Fibroblast of lung (primary cell): ENCODE data around the gene TRIM44. TPM values are rescaled to one million over a fixed set of nuclear protein-coding genes. Genes with fewer than 3 reads are reported as not detected.

ENCODE experiments used
- DNase-seq, 2 donors: peaks; one replicate each; pipeline versions ENCODE4 v3.0.0 to v3.0.0-alpha.2; 2010; ENCODE audit warnings: low read depth in 2 of 2
- H2AFZ ChIP-seq: 2 replicates; pipeline ENCODE4 v1.5.1; 2012; ENCODE audit warnings: low read length, control low read depth, inconsistent platforms
- H3K27ac ChIP-seq: 2 replicates; pipeline ENCODE4 v1.5.1; 2011; ENCODE audit warnings: low read length, control low read depth; ENCODE audit not compliant: insufficient read depth
- H3K27me3 ChIP-seq: 2 replicates; pipeline ENCODE4 v1.5.1; 2011; ENCODE audit warnings: mild to moderate bottlenecking, low read length; ENCODE audit not compliant: control insufficient read depth, insufficient read depth
- H3K36me3 ChIP-seq: 2 replicates; pipeline ENCODE4 v1.5.1; 2011; ENCODE audit warnings: low read length; ENCODE audit not compliant: control insufficient read depth, insufficient read depth
- H3K4me1 ChIP-seq: 2 replicates; pipeline ENCODE4 v1.5.1; 2011; ENCODE audit warnings: low read length; ENCODE audit not compliant: control insufficient read depth, insufficient read depth; ENCODE audit errors: extremely low read depth
- H3K4me2 ChIP-seq: 2 replicates; pipeline ENCODE4 v1.5.1; 2011; ENCODE audit warnings: low read length, control low read depth; ENCODE audit not compliant: insufficient read depth; ENCODE audit errors: extremely low read depth
- H3K4me3 ChIP-seq, 4 experiments: fragments of 200-600 bp in 1 of 4; sonication (generic) in 1 of 4; replicated peaks in 1 of 4; 2 replicates each; pipeline ENCODE4 v1.5.1; 2011 to 2016; ENCODE audit warnings: low read length in 4 of 4, low read depth in 3 of 4, mild to moderate bottlenecking in 3 of 4, control low read depth in 2 of 4, inconsistent platforms in 1 of 4, mixed read lengths in 1 of 4; ENCODE audit not compliant: insufficient read depth in 1 of 4; ENCODE audit errors: control extremely low read depth in 1 of 4
- H3K79me2 ChIP-seq: 2 replicates; pipeline ENCODE4 v1.5.1; 2012; ENCODE audit warnings: mild to moderate bottlenecking, low read length, inconsistent platforms; ENCODE audit not compliant: control insufficient read depth, insufficient read depth
- H3K9ac ChIP-seq: 2 replicates; pipeline ENCODE4 v1.5.1; 2011; ENCODE audit warnings: mild to moderate bottlenecking, low read length, control low read depth; ENCODE audit not compliant: insufficient read depth
- H3K9me3 ChIP-seq: 2 replicates; pipeline ENCODE4 v1.5.1; 2012; ENCODE audit warnings: low read depth, low read length; ENCODE audit not compliant: control insufficient read depth, insufficient read depth
- H4K20me1 ChIP-seq: 2 replicates; pipeline ENCODE4 v1.5.1; 2011; ENCODE audit warnings: low read length; ENCODE audit not compliant: control insufficient read depth, insufficient read depth; ENCODE audit errors: extremely low read depth
- CTCF ChIP-seq, 2 donors: IDR thresholded peaks in 1 of 2; conservative IDR thresholded peaks in 1 of 2; 1 replicate in 1 of 2; 2 replicates in 1 of 2; pipeline ENCODE4 v1.5.1; 2011 to 2012; ENCODE audit warnings: low read length in 2 of 2, control low read depth in 1 of 2, inconsistent platforms in 1 of 2, low read depth in 1 of 2, mild to moderate bottlenecking in 1 of 2
- EZH2 ChIP-seq: IDR thresholded peaks from 2 replicates; pipeline ENCODE4 v1.5.1; 2012; ENCODE audit warnings: low read length, control low read depth, mild to moderate bottlenecking; ENCODE audit errors: missing control alignments
- polyA plus RNA-seq, 2 donors: library from polyadenylated mRNA; depleted of rRNA in 1 of 2; stranded (reverse) in 1 of 2; unstranded in 1 of 2; fragments of >200 nt; gene quantifications; 2 replicates each; pipeline ENCODE4 v1.2.1, GENCODE V29; 2011 to 2012; ENCODE audit warnings: missing spikeins in 1 of 2
- total RNA-seq: library from RNA; depleted of rRNA; stranded (reverse); fragments of >200 nt; gene quantifications from 2 replicates; pipeline ENCODE4 v1.2.1, GENCODE V29; 2014

TRIM44 gene
- total and polyA plus RNA-seq, 2 donors (not counting 1 experiment from before 2014, with no cell fraction given) = 10.4 to 78.3 TPM

- Histone ChIP-seq H3K36me3 (no peaks in the 10 kb centered on the region), H3K79me2 (no peaks in the 10 kb centered on the region), H3K27me3 (no peaks in the 10 kb centered on the region), H3K9me3 (no peaks in the 10 kb centered on the region), H3K27ac (no peak overlapping the region), H4K20me1 (no peaks in the 10 kb centered on the region), H3K9ac (no peak overlapping the region), H2AFZ (no peak overlapping the region), H3K4me2 (no peak overlapping the region), H3K4me1 (no peaks in the 10 kb centered on the region), H3K4me3 (no peak overlapping the region)
- TF ChIP-seq CTCF (conservative IDR thresholded peaks at IDR 0.05 in 1 of 2, IDR thresholded peaks at IDR 0.05 in 1 of 2; ENCODE audit: low read depth in 1 of 2, low read length in 2 of 2) = no peak
- TF ChIP-seq EZH2 = no peak
- no peak for DNase-seq
Observed at GRCh38 chr11:35735411-35735810, 72.8 kb downstream of the TRIM44 start.

GRCh38 chr11:35735903-35736302, 73.3 kb downstream of the TRIM44 start:
- H3K9ac ChIP-seq = no peak overlapping the region

GRCh38 chr11:35736952-35737351, 74.4 kb downstream of the TRIM44 start:
- no peaks in the 10 kb centered on the region for H4K20me1 ChIP-seq
- TF ChIP-seq EZH2 (no peak), CTCF (conservative IDR thresholded peaks at IDR 0.05 in 1 of 2, IDR thresholded peaks at IDR 0.05 in 1 of 2; ENCODE audit: low read depth in 1 of 2, low read length in 2 of 2) (no peak)
- no peak overlapping the region for H2AFZ ChIP-seq
- H3K4me3 ChIP-seq = no peak overlapping the region
- no peaks in the 10 kb centered on the region for H3K79me2 ChIP-seq
- no peaks in the 10 kb centered on the region for H3K27me3 ChIP-seq
- H3K36me3 ChIP-seq = no peaks in the 10 kb centered on the region
- no peaks in the 10 kb centered on the region for H3K4me1 ChIP-seq
- H3K27ac ChIP-seq = no peak overlapping the region
- no peaks in the 10 kb centered on the region for H3K9me3 ChIP-seq
- DNase-seq = no peak
- H3K9ac ChIP-seq = no peak overlapping the region
- no peak overlapping the region for H3K4me2 ChIP-seq

More at GRCh38 chr11:35735903-35736302, 73.3 kb downstream of the TRIM44 start:
- Histone ChIP-seq H3K79me2 (no peaks in the 10 kb centered on the region), H3K4me2 (no peak overlapping the region), H3K4me3 (no peak overlapping the region), H3K9me3 (no peaks in the 10 kb centered on the region), H3K27me3 (no peaks in the 10 kb centered on the region), H3K27ac (no peak overlapping the region), H3K36me3 (no peaks in the 10 kb centered on the region), H4K20me1 (no peaks in the 10 kb centered on the region), H3K4me1 (no peaks in the 10 kb centered on the region), H2AFZ (no peak overlapping the region)
- no peak for TF ChIP-seq CTCF (conservative IDR thresholded peaks at IDR 0.05 in 1 of 2, IDR thresholded peaks at IDR 0.05 in 1 of 2; ENCODE audit: low read depth in 1 of 2, low read length in 2 of 2)
- TF ChIP-seq EZH2 = no peak
- no peak for DNase-seq
